ENCODE results near the gene ASRGL1. TPM values are rescaled to one million over a fixed set of nuclear protein-coding genes. Genes with fewer than 3 reads are reported as not detected.
A peak's percentile ranks its signal among the peaks of the same experiment; 100 is the strongest.

ASRGL1 gene
- total and polyA plus RNA-seq, 12 donors: 1.3 to 9.1 (median 3.1) TPM

GRCh38 chr11:62428871-62429560 lies 91.8 kb downstream of the ASRGL1 start:
- ATAC-seq (no peak), DNase-seq (no peak)
- H3K27ac ChIP-seq: peak overlapping the region in 1 of 10 donors; percentile 64
- H3K36me3 ChIP-seq: no peaks in the 10 kb centered on the region
- TF ChIP-seq CTCF (IDR thresholded peaks at IDR 0.05): no peak
- WGBS, 2 donors: 73 to 77% methylated on average over 8 of the region's 8 CpGs
- H3K4me1 ChIP-seq: peaks cover 0 to 88% (median 18%) of the 10 kb centered on the region in 9 donors
- no peak overlapping the region for H3K4me3 ChIP-seq
- H3K27me3 ChIP-seq: no peaks in the 10 kb centered on the region
- intact Hi-C loops (cut with DNase I): loop anchor here in 1 of 10 donors (5.0 kb wide), 1 partner anchor 113 kb away; no protein-coding TSS in a partner anchor
- no peaks in the 10 kb centered on the region for H3K9me3 ChIP-seq

GRCh38 chr11:62430425-62430824 lies 93.2 kb downstream of the ASRGL1 start:
- intact Hi-C loops (cut with DNase I): loop anchor here in 2 of 10 donors (5.0 to 10.0 kb wide), 3 partner anchors 38 to 77 kb away; no protein-coding TSS in a partner anchor
- WGBS, 2 donors: 67 to 81% methylated on average over 3 of the region's 3 CpGs

GRCh38 chr11:62431171-62431901 lies 94.1 kb downstream of the ASRGL1 start:
- H3K4me1 ChIP-seq: peaks cover 7 to 96% (median 28%) of the 10 kb centered on the region in 9 donors
- WGBS, 2 donors: 69 to 79% methylated on average over 11 of the region's 11 CpGs
- DNase-seq: no peak
- H3K27me3 ChIP-seq: no peaks in the 10 kb centered on the region
- intact Hi-C loops (cut with DNase I): loop anchor here in 2 of 10 donors (5.0 to 10.0 kb wide), 3 partner anchors 39 to 76 kb away; no protein-coding TSS in a partner anchor
- H3K27ac ChIP-seq: peak overlapping the region in 1 of 10 donors; percentile 48
- H3K9me3 ChIP-seq: no peaks in the 10 kb centered on the region
- no peak for ATAC-seq
- TF ChIP-seq CTCF (IDR thresholded peaks at IDR 0.05): no peak
- no peaks in the 10 kb centered on the region for H3K36me3 ChIP-seq
- no peak overlapping the region for H3K4me3 ChIP-seq

More at GRCh38 chr11:62430425-62430824, 93.2 kb downstream of the ASRGL1 start:
- DNase-seq: no peak
- Histone ChIP-seq H3K9me3 (no peaks in the 10 kb centered on the region), H3K4me3 (no peak overlapping the region), H3K36me3 (no peaks in the 10 kb centered on the region), H3K27me3 (no peaks in the 10 kb centered on the region), H3K27ac (peak overlapping the region in 1 of 10 donors; percentile 48), H3K4me1 (peaks cover 4 to 89% (median 18%) of the 10 kb centered on the region in 9 donors)
- no peak for TF ChIP-seq CTCF (IDR thresholded peaks at IDR 0.05)
- ATAC-seq: no peak

GRCh38 chr11:62432695-62433094 lies 95.4 kb downstream of the ASRGL1 start:
- 85% methylated on average over 9 of the region's 9 CpGs for WGBS, 2 donors
- ATAC-seq: no peak
- Histone ChIP-seq H3K4me3 (no peak overlapping the region), H3K27ac (peak overlapping the region in 2 of 10 donors; percentile 26 to 69), H3K36me3 (no peaks in the 10 kb centered on the region), H3K27me3 (no peaks in the 10 kb centered on the region), H3K4me1 (peaks cover 7 to 84% (median 31%) of the 10 kb centered on the region in 9 donors), H3K9me3 (no peaks in the 10 kb centered on the region)
- no peak for DNase-seq
- intact Hi-C loops (cut with DNase I): loop anchor here in 2 of 10 donors (5.0 to 10.0 kb wide), 3 partner anchors 40 to 75 kb away; no protein-coding TSS in a partner anchor
- TF ChIP-seq CTCF (IDR thresholded peaks at IDR 0.05): no peak

Data from heart right ventricle (tissue), 16 donors.